B cell (primary cell): ENCODE data around the gene MORC4. TPM values are rescaled to one million over a fixed set of nuclear protein-coding genes. Genes with fewer than 3 reads are reported as not detected.

Source experiments
- ATAC-seq: fragments of 200-7000 bp; cut with Tn5 transposase; one replicate; pipeline ENCODE4 v1.10.0; 2021; ENCODE audit warnings: low read depth, mild to moderate bottlenecking, moderate number of reproducible peaks, moderate library complexity
- CTCF ChIA-PET: fragments of 350-600 bp; sonication (Branson Sonifier 250); formaldehyde crosslinking; loops from one replicate; lab custom pipeline; 2021; ENCODE audit warnings: antibody characterized with exemption, inconsistent platforms; lab: Charles Lee
- POLR2A ChIA-PET: fragments of 350-600 bp; sonication (Branson Sonifier 250); formaldehyde crosslinking; loops from one replicate; lab custom pipeline; 2021; ENCODE audit warnings: antibody characterized with exemption; lab: Charles Lee
- DNase-seq: peaks from one replicate; pipeline ENCODE4 v3.0.0; 2013
- H2AFZ ChIP-seq: 2 replicates; pipeline ENCODE4 v1.6.1; 2012; ENCODE audit warnings: mild to moderate bottlenecking, low read depth, low read length; ENCODE audit not compliant: insufficient read depth, poor library complexity, severe bottlenecking
- H3K27ac ChIP-seq, 2 donors: 1 replicate in 1 of 2; 2 replicates in 1 of 2; pipeline ENCODE4 v1.5.1; 2012 to 2013; ENCODE audit warnings: low read length in 2 of 2, mild to moderate bottlenecking in 2 of 2, moderate library complexity in 1 of 2
- H3K27me3 ChIP-seq, 4 experiments: fragments of 200-600 bp in 1 of 4; sonication (generic) in 1 of 4; replicated peaks in 1 of 4; 1 replicate in 2 of 4; 2 replicates in 2 of 4; pipeline versions ENCODE4 v1.6.1 to v1.7.0; 2013 to 2016; ENCODE audit warnings: low read length in 3 of 4, mild to moderate bottlenecking in 2 of 4, mixed read lengths in 1 of 4, moderate library complexity in 1 of 4; ENCODE audit not compliant: insufficient read depth in 4 of 4, control insufficient read depth in 3 of 4; ENCODE audit errors: control extremely low read depth in 1 of 4
- H3K36me3 ChIP-seq, 2 experiments: replicated peaks in 1 of 2; 1 replicate in 1 of 2; 2 replicates in 1 of 2; pipeline versions ENCODE4 v1.6.1 to v1.7.1; 2013; ENCODE audit warnings: low read length in 1 of 2; ENCODE audit not compliant: insufficient read depth in 2 of 2, control insufficient read depth in 1 of 2; ENCODE audit errors: control extremely low read depth in 1 of 2, extremely low read depth in 1 of 2
- H3K4me1 ChIP-seq, 2 donors: fragments of 200-600 bp in 1 of 2; sonication (generic) in 1 of 2; 1 replicate in 1 of 2; 2 replicates in 1 of 2; pipeline versions ENCODE4 v1.5.1 to v1.6.1; 2013 to 2017; ENCODE audit warnings: low read length in 2 of 2; ENCODE audit not compliant: control insufficient read depth in 2 of 2, insufficient read depth in 2 of 2
- H3K4me2 ChIP-seq: replicated peaks from 2 replicates; pipeline ENCODE3; 2012; ENCODE audit warnings: mild to moderate bottlenecking, low read depth, low read length; ENCODE audit not compliant: poor library complexity, severe bottlenecking
- H3K4me3 ChIP-seq, 5 experiments: fragments of 200-600 bp in 1 of 5; sonication (generic) in 1 of 5; 1 replicate in 3 of 5; 2 replicates in 2 of 5; pipeline versions ENCODE4 v1.5.1 to v1.7.0; 2011 to 2016; ENCODE audit warnings: low read length in 4 of 5, mild to moderate bottlenecking in 4 of 5, low read depth in 2 of 5, control low read depth in 1 of 5, moderate library complexity in 1 of 5; ENCODE audit not compliant: insufficient read depth in 1 of 5; ENCODE audit errors: control extremely low read depth in 1 of 5, extremely low read depth in 1 of 5
- H3K79me2 ChIP-seq: fragments of 200-600 bp; sonication (generic); one replicate; pipeline ENCODE4 v1.6.0; 2016; ENCODE audit warnings: low read length; ENCODE audit not compliant: control insufficient read depth, insufficient read depth
- H3K9ac ChIP-seq: fragments of 200-600 bp; sonication (generic); 2 replicates; pipeline ENCODE4 v1.6.1; 2017; ENCODE audit warnings: mild to moderate bottlenecking, low read length, moderate library complexity
- H3K9me3 ChIP-seq, 3 donors: one replicate each; pipeline versions ENCODE4 v1.6.1 to v1.7.1; 2013; ENCODE audit warnings: low read length in 2 of 3; ENCODE audit not compliant: control insufficient read depth in 2 of 3, insufficient read depth in 1 of 3; ENCODE audit errors: control extremely low read depth in 1 of 3
- H4K20me1 ChIP-seq: 2 replicates; pipeline ENCODE4 v1.6.0; 2012; ENCODE audit warnings: mild to moderate bottlenecking, low read length; ENCODE audit not compliant: insufficient read depth, control insufficient read depth, poor library complexity, severe bottlenecking
- H3K27ac Mint-ChIP-seq: one replicate; pipeline ENCODE4 v1.8.0; 2021; ENCODE audit warnings: mixed read lengths
- H3K27me3 Mint-ChIP-seq: one replicate; pipeline ENCODE4 v1.8.0; 2021; ENCODE audit warnings: mixed read lengths
- H3K4me1 Mint-ChIP-seq: one replicate; pipeline ENCODE4 v1.8.0; 2021; ENCODE audit warnings: mixed read lengths
- H3K4me3 Mint-ChIP-seq: one replicate; pipeline ENCODE4 v1.8.0; 2021; ENCODE audit warnings: mixed read lengths
- H3K9me3 Mint-ChIP-seq: one replicate; pipeline ENCODE4 v1.8.0; 2022; ENCODE audit warnings: mixed read lengths; ENCODE audit not compliant: insufficient read depth
- EZH2 ChIP-seq: IDR thresholded peaks from 2 replicates; pipeline ENCODE4 v1.6.1; 2012; ENCODE audit warnings: borderline replicate concordance, low read depth, mild to moderate bottlenecking, moderate library complexity, low read length; ENCODE audit not compliant: insufficient read depth, poor library complexity, severe bottlenecking
- WGBS: methylation state at CpG from one replicate; pipeline ENCODE4 v1.1.5; 2013; ENCODE audit warnings: missing lambda C conversion rate; ENCODE audit not compliant: insufficient coverage; 5-methylcytosine and 5-hydroxymethylcytosine counted together
- intact Hi-C: fragments of 100-400 bp; cut with micrococcal nuclease; formaldehyde crosslinking; loops from one replicate; pipeline ENCODE4 v1.10.0; 2022
- polyA plus RNA-seq: library from polyadenylated mRNA; depleted of rRNA; stranded (reverse); fragments of >200 nt; gene quantifications from 2 replicates; pipeline ENCODE4 v1.2.3, GENCODE V29; 2012
- total RNA-seq, 2 donors: library from RNA; stranded (reverse); fragments of 120-200 nt in 1 of 2; gene quantifications; 1 replicate in 1 of 2; 2 replicates in 1 of 2; pipeline versions ENCODE4 v1.2.3 to v1.2.4, GENCODE V29; 2013 to 2022
- TF ChIP-seq, protein P1 (sequence below): fragments of 200-600 bp; IDR thresholded peaks from one replicate; pipeline ENCODE4 v1.8.0; 2022; ENCODE audit warnings: antibody characterized with exemption, mild to moderate bottlenecking

Gene MORC4
- total and polyA plus RNA-seq, 2 donors (not counting 1 experiment from before 2014, with no cell fraction given), result 1.1 to 6.3 TPM

- Histone ChIP-seq H3K4me1 (no peaks in the 10 kb centered on the region), H3K27me3 (no peaks in the 10 kb centered on the region), H3K4me2 (no peak overlapping the region), H3K9me3 (no peaks in the 10 kb centered on the region), H4K20me1 (no peaks in the 10 kb centered on the region), H3K27ac (no peak overlapping the region), H3K79me2 (no peaks in the 10 kb centered on the region), H2AFZ (no peak overlapping the region), H3K4me3 (no peak overlapping the region), H3K9ac (no peak overlapping the region), H3K36me3 (no peaks in the 10 kb centered on the region)
- ChIA-PET POLR2A (no interaction called here), CTCF (no interaction called here)
- intact Hi-C loops, result no loop called here
- Mint-ChIP-seq H3K4me1 (no peaks in the 10 kb centered on the region), H3K27me3 (no peaks in the 10 kb centered on the region), H3K27ac (no peak overlapping the region), H3K4me3 (no peak overlapping the region), H3K9me3 (peaks cover 2% of the 10 kb centered on the region)
- WGBS, result no CpG with 5 or more reads among the region's 2 CpGs
- DNase-seq, result no peak
- no peak for TF ChIP-seq EZH2
- TF ChIP-seq, protein P1, sequence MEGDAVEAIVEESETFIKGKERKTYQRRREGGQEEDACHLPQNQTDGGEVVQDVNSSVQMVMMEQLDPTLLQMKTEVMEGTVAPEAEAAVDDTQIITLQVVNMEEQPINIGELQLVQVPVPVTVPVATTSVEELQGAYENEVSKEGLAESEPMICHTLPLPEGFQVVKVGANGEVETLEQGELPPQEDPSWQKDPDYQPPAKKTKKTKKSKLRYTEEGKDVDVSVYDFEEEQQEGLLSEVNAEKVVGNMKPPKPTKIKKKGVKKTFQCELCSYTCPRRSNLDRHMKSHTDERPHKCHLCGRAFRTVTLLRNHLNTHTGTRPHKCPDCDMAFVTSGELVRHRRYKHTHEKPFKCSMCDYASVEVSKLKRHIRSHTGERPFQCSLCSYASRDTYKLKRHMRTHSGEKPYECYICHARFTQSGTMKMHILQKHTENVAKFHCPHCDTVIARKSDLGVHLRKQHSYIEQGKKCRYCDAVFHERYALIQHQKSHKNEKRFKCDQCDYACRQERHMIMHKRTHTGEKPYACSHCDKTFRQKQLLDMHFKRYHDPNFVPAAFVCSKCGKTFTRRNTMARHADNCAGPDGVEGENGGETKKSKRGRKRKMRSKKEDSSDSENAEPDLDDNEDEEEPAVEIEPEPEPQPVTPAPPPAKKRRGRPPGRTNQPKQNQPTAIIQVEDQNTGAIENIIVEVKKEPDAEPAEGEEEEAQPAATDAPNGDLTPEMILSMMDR, result no peak
- no peak for ATAC-seq
Measured at GRCh38 chrX:106959901-106960300, 40.1 kb downstream of the MORC4 start.

DNA sequence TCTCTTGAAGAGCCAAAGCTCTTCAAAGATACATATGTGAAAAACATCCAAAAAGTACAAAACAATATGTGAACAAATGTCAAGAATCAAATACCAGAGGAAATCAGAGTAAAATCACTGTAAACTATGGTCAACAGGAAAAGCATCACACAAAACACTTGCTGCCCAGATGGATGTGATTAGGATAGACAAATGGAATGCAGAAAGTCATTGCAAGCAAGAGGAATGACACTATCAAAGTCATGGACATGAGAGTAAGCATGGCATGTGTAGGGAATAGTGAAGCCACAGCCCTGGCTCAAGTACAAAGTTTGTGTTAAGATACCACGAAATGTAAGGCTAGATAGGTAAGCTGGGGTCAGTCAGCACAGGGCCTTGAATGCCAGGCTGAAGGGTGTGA lies 42.2 kb downstream of the MORC4 start:
- no peaks in the 10 kb centered on the region for H3K36me3 ChIP-seq
- Mint-ChIP-seq H3K4me3 (no peak overlapping the region), H3K9me3 (no peaks in the 10 kb centered on the region), H3K27ac (no peak overlapping the region), H3K27me3 (no peaks in the 10 kb centered on the region), H3K4me1 (peaks cover 2% of the 10 kb centered on the region)
- H4K20me1 ChIP-seq, result no peaks in the 10 kb centered on the region
- TF ChIP-seq EZH2, result no peak
- TF ChIP-seq, protein P1, result no peak
- no peak for ATAC-seq
- no peak overlapping the region for H3K27ac ChIP-seq
- H3K4me1 ChIP-seq, result no peaks in the 10 kb centered on the region
- no peak overlapping the region for H3K4me3 ChIP-seq
- DNase-seq, result no peak
- no peak overlapping the region for H2AFZ ChIP-seq
- ChIA-PET CTCF (no interaction called here), POLR2A (no interaction called here)
- no peaks in the 10 kb centered on the region for H3K79me2 ChIP-seq
- H3K4me2 ChIP-seq, result no peak overlapping the region
- intact Hi-C loops, result no loop called here
- WGBS, result no CpG with 5 or more reads among the region's 1 CpG
- no peak overlapping the region for H3K9ac ChIP-seq
- H3K27me3 ChIP-seq, result no peaks in the 10 kb centered on the region
- no peaks in the 10 kb centered on the region for H3K9me3 ChIP-seq
